Measurements from ENCODE around the gene ANKRD53.

DNA sequence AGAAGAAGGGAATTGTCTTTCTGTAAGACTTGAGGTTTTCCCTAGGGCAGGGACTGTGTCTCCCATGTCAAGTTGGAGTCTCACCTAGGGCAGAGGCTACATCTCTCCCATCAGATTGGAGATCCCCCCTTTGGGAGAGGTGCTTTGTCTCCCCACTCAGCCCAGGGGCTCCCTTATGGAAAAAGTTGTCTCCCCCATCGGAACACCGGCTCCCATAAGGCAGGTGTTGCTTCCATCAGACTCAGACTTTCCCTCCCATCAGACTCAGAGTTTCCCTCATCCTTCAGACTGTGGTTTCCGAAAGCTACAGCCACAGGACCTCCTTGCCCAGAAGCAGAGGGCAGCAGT, 5.8 kb downstream of the ANKRD53 start:
- TF ChIP-seq, protein P1, sequence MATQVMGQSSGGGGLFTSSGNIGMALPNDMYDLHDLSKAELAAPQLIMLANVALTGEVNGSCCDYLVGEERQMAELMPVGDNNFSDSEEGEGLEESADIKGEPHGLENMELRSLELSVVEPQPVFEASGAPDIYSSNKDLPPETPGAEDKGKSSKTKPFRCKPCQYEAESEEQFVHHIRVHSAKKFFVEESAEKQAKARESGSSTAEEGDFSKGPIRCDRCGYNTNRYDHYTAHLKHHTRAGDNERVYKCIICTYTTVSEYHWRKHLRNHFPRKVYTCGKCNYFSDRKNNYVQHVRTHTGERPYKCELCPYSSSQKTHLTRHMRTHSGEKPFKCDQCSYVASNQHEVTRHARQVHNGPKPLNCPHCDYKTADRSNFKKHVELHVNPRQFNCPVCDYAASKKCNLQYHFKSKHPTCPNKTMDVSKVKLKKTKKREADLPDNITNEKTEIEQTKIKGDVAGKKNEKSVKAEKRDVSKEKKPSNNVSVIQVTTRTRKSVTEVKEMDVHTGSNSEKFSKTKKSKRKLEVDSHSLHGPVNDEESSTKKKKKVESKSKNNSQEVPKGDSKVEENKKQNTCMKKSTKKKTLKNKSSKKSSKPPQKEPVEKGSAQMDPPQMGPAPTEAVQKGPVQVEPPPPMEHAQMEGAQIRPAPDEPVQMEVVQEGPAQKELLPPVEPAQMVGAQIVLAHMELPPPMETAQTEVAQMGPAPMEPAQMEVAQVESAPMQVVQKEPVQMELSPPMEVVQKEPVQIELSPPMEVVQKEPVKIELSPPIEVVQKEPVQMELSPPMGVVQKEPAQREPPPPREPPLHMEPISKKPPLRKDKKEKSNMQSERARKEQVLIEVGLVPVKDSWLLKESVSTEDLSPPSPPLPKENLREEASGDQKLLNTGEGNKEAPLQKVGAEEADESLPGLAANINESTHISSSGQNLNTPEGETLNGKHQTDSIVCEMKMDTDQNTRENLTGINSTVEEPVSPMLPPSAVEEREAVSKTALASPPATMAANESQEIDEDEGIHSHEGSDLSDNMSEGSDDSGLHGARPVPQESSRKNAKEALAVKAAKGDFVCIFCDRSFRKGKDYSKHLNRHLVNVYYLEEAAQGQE (IDR thresholded peaks at IDR 0.05; ENCODE audit: low read depth) = no peak
- no peak for TF ChIP-seq SIN3A (IDR thresholded peaks at IDR 0.05; ENCODE audit: low read depth)
- TF ChIP-seq POLR2A (IDR thresholded peaks at IDR 0.05; ENCODE audit: borderline replicate concordance, extremely low read depth, insufficient read depth, insufficient read length) = no peak
- TF ChIP-seq, protein P2, sequence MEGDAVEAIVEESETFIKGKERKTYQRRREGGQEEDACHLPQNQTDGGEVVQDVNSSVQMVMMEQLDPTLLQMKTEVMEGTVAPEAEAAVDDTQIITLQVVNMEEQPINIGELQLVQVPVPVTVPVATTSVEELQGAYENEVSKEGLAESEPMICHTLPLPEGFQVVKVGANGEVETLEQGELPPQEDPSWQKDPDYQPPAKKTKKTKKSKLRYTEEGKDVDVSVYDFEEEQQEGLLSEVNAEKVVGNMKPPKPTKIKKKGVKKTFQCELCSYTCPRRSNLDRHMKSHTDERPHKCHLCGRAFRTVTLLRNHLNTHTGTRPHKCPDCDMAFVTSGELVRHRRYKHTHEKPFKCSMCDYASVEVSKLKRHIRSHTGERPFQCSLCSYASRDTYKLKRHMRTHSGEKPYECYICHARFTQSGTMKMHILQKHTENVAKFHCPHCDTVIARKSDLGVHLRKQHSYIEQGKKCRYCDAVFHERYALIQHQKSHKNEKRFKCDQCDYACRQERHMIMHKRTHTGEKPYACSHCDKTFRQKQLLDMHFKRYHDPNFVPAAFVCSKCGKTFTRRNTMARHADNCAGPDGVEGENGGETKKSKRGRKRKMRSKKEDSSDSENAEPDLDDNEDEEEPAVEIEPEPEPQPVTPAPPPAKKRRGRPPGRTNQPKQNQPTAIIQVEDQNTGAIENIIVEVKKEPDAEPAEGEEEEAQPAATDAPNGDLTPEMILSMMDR (IDR thresholded peaks at IDR 0.05 in 2 of 3, conservative IDR thresholded peaks at IDR 0.05 in 1 of 3; ENCODE audit: borderline replicate concordance in 1 of 3, insufficient read depth in 1 of 3, low read depth in 2 of 3, low read length in 2 of 3) = no peak
- no peak for TF ChIP-seq CEBPB (IDR thresholded peaks at IDR 0.05; ENCODE audit: low read depth)

Data from HCT116 (cell line).